HG03025 (cell line): ENCODE data around the gene EXPH5.
"Not testable (repeated sequence)": the region's sequence is repeated elsewhere in the genome, so short reads cannot be mapped to it uniquely, and the experiment has no call there.

Source experiments
- ATAC-seq: cut with Tn5 transposase; IDR thresholded peaks from one replicate; pipeline ENCODE4 v1.9.1; 2021; ENCODE audit warnings: mild to moderate bottlenecking, moderate library complexity; ENCODE audit not compliant: unreplicated experiment, low FRiP score

The EXPH5 gene

DNA sequence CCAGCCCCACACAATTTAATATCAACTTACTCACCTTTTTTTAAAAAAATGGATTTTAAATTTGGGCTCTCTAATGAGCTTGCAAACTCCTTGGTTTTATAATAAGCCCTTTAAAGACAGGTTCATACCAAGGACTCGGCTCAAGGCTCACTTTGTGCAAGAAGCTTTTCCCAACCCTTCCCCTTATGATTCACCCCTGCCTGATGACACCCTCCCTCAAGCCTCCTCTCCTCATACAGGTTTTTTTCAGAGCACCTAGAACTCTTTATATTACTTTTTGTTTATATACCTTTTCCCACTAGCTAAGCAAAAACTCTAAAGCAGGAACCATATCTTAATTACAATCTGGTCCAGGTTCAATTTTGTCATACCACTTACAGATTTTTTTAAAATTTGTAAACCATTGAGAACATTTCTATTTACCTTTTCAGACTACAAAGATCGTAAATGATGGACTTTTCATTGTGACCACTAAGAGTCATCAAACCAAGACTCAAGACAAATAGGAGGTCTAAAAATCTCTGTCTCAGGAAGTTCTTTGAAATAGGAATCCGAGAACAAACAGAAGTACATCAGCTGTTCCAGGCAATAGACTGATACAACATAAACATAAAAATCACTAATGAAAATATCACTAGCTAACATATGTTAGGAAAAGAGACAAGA, 13.1 kb upstream of the EXPH5 start:
- no peak for ATAC-seq

DNA sequence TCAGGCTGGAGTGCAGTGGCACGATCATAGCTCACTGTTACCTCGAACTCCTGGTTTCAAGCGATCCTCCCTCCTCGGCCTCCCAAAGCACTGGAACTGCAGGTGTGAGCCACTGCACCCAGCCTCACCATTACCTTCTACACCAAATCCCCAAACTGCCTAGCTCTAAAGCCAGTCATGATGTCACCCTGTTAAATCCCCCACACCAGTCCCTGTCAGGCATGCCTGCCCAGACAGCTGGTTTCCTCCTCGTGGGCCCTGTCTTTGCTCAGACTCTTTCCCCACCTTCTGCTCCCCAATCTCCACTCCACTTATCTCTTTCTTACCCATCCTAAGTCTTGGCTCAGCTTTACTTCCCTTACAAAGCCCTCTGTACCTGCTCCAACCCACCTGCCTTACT, 12.5 kb upstream of the EXPH5 start:
- no peak for ATAC-seq

DNA sequence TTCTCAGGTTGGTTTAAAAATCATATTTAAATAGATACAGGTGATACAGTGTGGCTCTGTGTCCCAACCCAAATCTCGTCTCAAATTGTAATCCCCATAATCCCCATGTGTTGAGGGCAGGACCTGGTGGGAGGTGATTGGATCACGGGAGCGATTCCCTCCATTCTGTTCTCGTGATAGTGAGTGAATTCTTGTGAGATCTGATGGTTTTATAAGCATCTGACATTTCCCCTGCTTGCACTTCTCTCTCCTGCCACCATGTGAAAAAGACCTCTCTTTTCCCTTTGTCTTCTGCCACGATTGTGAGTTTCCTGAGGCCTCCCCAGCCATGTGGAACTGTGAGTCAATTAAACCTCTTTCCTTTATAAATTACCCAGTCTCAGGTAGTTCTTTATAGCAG, 9.2 kb upstream of the EXPH5 start:
- not testable (repeated sequence) for ATAC-seq

GRCh38 chr11:108601150-108601549, 7.6 kb upstream of the EXPH5 start:
- ATAC-seq: no peak

DNA sequence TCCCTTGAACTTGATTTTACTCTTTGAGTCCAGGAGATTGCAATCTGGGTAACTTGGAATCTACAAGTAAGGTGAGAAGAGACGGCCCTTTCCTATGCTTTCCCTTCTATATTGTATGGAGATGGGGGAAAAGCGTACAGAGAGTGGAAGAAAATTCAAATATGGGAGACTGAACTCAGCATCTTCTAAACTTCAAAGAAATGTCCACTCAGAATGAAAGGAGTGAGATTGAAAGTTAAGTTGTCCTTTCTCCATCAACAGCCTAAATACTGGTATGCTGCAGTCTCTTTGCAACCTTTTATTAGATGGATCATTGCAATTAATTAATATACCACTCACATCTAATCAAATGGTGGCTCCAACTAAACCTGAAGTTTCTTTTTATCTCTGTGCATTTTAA, 6.4 kb upstream of the EXPH5 start:
- ATAC-seq: no peak

DNA sequence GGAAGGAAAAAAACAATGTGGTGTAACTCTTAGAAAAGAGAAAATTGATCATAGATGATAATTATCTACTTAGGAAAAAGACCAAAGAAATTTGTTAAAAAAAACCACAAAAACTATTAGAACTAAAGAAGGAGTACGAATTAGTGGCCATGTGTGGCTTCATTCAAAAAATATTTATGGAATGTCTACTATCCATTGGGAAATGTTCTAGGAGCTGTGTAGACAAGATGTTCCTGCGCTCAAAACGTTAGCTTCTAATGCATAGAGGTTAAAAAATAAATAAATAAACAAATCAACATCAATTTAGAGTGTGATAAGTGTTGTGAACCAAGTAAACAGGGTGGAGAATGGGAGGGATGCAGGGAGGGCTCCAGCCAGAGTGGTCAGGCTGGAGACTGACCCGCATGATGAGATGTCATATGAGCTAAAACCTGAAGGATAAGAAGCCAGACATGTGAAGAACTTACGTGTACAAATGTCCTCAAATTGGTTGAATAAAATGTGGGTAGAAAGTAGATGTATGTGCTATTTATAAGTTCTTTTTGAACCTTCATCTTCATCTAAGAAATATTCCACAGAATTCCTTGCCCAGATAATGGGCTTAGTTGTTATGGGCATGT, 4.3 kb upstream of the EXPH5 start:
- no peak for ATAC-seq

- ATAC-seq: no peak
Measured at GRCh38 chr11:108596701-108597100, 3.1 kb upstream of the EXPH5 start.

- no peak for ATAC-seq
Measured at GRCh38 chr11:108593923-108594434, 411 bp upstream of the EXPH5 start.

GRCh38 chr11:108592591-108593213, 866 bp downstream of the EXPH5 start:
- ATAC-seq: peak; percentile 26

DNA sequence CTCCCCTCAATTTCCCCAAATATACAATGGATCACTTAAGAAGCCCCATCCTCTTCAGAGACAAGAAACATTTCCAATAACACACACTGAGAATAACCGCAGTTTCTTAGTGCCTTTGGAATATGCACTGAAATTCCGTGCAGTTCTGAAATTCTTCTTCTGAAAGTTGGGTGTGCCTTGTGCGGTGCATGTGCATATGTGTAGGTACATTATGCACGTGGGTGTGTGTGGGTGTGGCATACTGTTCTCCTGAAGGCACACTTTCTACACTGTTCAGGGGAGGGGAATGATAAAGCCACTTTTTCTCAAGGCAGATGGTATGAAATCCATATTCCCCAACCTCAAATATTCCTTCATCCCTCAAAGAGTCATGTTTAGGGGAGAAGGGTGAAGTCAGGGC, 1.7 kb downstream of the EXPH5 start:
- ATAC-seq: no peak

GRCh38 chr11:108589136-108589535, 4.4 kb downstream of the EXPH5 start:
- no peak for ATAC-seq

DNA sequence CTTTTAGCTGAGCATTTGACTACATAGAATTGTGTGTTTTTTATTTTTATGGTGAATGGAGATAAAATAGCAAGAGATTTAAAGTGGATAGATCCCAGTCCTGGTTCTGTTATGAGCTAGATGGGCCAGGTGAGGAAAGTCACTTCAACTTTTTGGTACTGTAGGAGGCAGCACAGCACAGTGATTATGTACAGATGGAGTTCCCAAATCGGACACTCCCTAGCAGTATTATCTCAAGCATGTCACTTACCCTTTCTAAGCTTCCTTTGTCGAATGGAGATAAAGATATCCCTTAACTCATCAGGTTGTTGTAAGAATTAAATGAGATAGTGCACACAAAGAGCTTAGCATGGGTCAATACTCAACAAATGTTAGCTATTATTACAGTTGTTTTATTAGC, 5.3 kb downstream of the EXPH5 start:
- no peak for ATAC-seq

DNA sequence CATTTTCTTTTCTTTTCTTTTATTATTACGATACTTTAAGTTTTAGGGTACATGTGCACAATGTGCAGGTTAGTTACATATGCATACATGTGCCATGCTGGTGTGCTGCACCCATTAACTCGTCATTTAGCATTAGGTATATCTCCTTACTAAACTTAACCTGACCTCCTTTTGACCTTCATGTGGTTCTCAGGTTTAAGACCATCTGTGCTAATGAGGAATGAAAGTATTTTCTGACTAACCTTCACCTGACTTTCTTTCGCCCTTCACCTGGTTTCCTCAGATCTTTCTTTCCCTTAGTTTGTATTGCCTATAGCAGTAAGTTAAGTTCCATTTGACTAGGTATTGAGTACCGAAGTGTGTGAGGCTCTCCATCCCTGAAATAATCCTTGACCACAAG, 6.5 kb downstream of the EXPH5 start:
- no peak for ATAC-seq

- ATAC-seq: no peak
Measured at GRCh38 chr11:108586600-108586999, 7.0 kb downstream of the EXPH5 start.

- not testable (repeated sequence) for ATAC-seq
Measured at GRCh38 chr11:108586185-108586584, 7.4 kb downstream of the EXPH5 start.

DNA sequence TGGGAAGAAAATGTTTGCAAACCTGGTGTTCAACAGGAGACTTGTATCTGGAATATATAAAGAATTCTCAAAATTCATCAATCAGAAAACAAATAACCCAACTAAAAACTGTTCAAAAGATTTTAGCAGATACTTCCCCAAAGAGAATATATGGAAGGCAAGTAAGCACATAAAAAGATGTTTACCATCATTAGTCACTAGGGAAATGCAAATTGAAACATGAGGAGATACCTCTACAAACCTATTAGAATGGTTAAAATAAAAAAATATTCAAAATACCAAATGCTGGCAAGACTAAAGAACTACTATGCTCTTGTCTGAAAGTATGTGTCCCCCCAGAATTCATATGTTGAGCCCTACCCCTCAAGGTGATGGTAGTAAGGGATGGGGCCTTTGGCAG, 8.6 kb downstream of the EXPH5 start:
- no peak for ATAC-seq

- ATAC-seq: no peak
Measured at GRCh38 chr11:108580645-108581044, 12.9 kb downstream of the EXPH5 start.

GRCh38 chr11:108580043-108580442, 13.5 kb downstream of the EXPH5 start:
- no peak for ATAC-seq

DNA sequence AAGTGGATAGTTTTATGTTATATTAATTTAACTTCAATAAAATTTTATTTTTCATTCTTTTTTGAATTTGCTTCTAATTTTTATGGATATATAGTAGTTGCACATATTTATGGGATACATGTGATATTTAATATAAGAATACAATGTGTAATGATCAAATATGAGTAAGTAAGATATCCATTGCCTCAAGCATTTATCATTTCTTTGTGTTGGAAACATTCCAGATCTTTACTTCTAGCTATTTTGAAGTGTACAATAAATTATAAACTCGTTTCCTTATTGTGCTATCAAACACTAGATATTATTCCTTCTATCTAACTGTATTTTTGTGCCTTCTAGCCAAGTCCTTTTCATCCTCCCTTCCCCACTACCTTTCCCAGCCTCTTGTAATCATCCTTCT, 17.0 kb downstream of the EXPH5 start:
- no peak for ATAC-seq

DNA sequence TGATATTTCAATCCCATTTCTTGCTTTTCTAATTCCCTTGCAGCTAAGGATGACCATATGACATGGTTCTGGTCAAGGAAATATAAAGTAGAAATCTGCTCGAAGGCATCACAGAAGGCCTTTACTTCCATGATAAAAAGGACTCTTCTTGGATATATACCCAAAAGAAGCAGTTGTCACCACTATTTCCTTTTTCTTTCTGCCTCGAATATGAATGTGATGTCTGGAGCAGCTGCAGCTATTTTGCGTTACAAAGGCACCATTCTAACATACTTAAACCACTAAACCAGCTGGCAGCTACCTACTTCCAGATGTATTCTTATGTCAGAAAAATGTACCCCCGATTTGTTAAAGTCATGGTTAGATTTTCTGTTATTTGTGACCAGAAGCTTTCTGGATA, 18.9 kb downstream of the EXPH5 start:
- ATAC-seq: no peak

DNA sequence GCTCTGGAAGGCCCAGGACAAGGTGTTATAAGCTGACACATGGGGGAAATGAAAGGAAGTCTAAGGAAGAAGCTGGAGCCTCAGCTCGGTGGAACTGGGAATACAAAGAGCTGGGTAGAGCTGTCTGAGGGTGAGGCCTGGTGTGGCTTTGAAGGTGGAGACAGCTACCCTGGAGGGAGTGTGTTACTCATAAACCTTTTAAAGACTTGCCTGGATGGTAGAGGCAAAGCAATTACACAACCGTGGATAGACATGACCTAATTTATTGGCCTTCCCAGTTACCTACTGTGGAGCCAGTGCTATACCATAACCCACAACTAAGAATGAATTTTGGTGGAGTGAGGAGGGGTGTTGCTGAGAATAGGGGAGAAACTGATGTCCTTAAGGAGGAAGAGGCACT, 22.6 kb downstream of the EXPH5 start:
- no peak for ATAC-seq

DNA sequence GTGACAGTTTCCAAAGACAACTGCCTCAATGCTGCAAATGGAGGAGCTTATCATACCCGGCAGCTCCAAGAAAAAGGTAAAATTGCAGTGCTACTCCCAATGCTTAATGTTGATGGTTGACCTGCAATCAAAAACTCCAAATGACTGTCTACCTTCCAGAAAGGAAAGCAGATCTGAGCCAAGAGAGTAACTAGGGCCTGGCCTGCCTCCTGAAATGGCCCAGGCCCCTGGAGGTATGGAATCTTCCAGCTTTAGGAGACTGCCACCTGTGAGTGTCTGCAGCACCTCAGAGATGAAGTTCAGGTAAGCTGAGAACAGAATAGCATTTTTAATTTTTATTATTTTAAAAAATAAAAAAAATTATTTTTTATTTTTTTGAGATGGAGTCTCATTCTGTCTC, 23.7 kb downstream of the EXPH5 start:
- no peak for ATAC-seq
